ENCODE data around the gene FBXO47. TPM values are rescaled to one million over a fixed set of nuclear protein-coding genes. Genes with fewer than 3 reads are reported as not detected.
A peak's percentile ranks its signal among the peaks of the same experiment; 100 is the strongest.

Gene FBXO47
- total and polyA plus RNA-seq, 7 donors = not detected

GRCh38 chr17:39008633-39009032, 41.4 kb upstream of the FBXO47 start:
- Histone ChIP-seq H3K27ac (no peak overlapping the region), H3K4me3 (no peak overlapping the region), H3K36me3 (no peaks in the 10 kb centered on the region), H3K27me3 (no peaks in the 10 kb centered on the region), H3K9me3 (no peaks in the 10 kb centered on the region), H3K4me1 (peaks cover 0 to 2% (median 0%) of the 10 kb centered on the region in 4 donors)
- TF ChIP-seq EP300 (IDR thresholded peaks at IDR 0.05) = no peak
- TF ChIP-seq POLR2AphosphoS5 (IDR thresholded peaks at IDR 0.05) = no peak
- TF ChIP-seq POLR2A (IDR thresholded peaks at IDR 0.05) = no peak
- TF ChIP-seq, protein P1, sequence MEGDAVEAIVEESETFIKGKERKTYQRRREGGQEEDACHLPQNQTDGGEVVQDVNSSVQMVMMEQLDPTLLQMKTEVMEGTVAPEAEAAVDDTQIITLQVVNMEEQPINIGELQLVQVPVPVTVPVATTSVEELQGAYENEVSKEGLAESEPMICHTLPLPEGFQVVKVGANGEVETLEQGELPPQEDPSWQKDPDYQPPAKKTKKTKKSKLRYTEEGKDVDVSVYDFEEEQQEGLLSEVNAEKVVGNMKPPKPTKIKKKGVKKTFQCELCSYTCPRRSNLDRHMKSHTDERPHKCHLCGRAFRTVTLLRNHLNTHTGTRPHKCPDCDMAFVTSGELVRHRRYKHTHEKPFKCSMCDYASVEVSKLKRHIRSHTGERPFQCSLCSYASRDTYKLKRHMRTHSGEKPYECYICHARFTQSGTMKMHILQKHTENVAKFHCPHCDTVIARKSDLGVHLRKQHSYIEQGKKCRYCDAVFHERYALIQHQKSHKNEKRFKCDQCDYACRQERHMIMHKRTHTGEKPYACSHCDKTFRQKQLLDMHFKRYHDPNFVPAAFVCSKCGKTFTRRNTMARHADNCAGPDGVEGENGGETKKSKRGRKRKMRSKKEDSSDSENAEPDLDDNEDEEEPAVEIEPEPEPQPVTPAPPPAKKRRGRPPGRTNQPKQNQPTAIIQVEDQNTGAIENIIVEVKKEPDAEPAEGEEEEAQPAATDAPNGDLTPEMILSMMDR (IDR thresholded peaks at IDR 0.05) = no peak
- DNase-seq = no peak
- WGBS, 2 donors = 63 to 83% methylated on average over 2 of the region's 2 CpGs
- intact Hi-C loops (cut with DNase I) = no loop called here

DNA sequence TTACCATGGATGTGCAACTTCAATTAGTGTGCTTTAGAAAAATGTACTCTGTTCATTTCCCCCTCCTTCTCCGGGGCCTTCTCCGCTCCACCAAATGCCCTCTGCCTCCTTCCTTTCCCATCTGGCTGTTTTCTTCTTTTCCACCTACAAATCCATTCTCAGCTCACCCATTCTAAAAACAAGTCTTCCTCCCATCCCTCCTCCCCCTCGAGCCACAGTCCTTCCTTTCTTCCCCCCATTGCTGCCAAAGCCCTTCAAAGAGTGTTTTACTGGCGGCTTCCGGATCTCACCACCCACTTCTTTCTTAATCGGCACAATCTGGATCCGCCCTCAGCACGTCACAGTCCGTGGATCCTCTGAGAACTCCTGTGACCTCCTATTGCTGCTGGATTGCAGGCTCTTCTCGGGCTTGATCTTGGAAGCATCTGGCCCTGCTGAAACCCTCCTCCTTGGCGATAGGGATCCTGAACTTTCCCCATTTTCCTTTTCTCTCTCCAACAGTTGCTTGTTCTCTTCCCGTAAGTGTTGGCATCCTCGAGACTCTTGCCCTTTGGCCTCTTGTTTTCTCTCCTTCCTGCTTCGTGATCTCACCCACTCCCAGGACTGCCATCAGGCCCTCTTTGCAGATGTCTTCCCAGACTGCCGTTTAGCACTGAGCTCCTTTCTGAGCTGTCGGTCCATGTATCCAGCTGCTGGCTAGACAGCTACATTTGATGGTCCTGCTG, 36.0 kb upstream of the FBXO47 start:
- TF ChIP-seq POLR2AphosphoS5 (IDR thresholded peaks at IDR 0.05) (peak; percentile 14 to 54 (median 32)), POLR2A (IDR thresholded peaks at IDR 0.05) (no peak)
- Histone ChIP-seq H3K4me3 (peak overlapping the region in 1 of 4 donors; percentile 3), H3K9me3 (no peaks in the 10 kb centered on the region), H3K4me1 (peaks cover 0 to 21% (median 2%) of the 10 kb centered on the region in 4 donors), H3K27ac (peak overlapping the region; percentile 62 to 80 (median 70)), H3K36me3 (no peaks in the 10 kb centered on the region), H3K27me3 (no peaks in the 10 kb centered on the region)
- WGBS, 2 donors = 48 to 56% methylated on average over 16 of the region's 16 CpGs
- intact Hi-C loops (cut with DNase I) = no loop called here
- peak; percentile 94 for DNase-seq

- H3K4me3 ChIP-seq = no peak overlapping the region
- H3K4me1 ChIP-seq = peaks cover 0 to 21% (median 2%) of the 10 kb centered on the region in 4 donors
- H3K36me3 ChIP-seq = no peaks in the 10 kb centered on the region
- H3K27ac ChIP-seq = peak overlapping the region; percentile 62 to 80 (median 70)
- peak; percentile 91 for DNase-seq
- TF ChIP-seq, protein P1 (IDR thresholded peaks at IDR 0.05) = no peak
- TF ChIP-seq POLR2AphosphoS5 (IDR thresholded peaks at IDR 0.05) = peak in 1 of 4 donors; percentile 54
- intact Hi-C loops (cut with DNase I) = no loop called here
- no peaks in the 10 kb centered on the region for H3K27me3 ChIP-seq
- peaks cover 0 to 5% (median 2%) of the 10 kb centered on the region in 4 donors for H3K9me3 ChIP-seq
- 28 to 49% methylated on average over 9 of the region's 9 CpGs for WGBS, 2 donors
Measured at GRCh38 chr17:39001703-39002637, 34.8 kb upstream of the FBXO47 start.

- WGBS, 2 donors = 67% methylated on average over 4 of the region's 4 CpGs
- intact Hi-C loops (cut with DNase I) = no loop called here
- H3K9me3 ChIP-seq = peaks cover 0 to 5% (median 4%) of the 10 kb centered on the region in 4 donors
- DNase-seq = no peak
- no peaks in the 10 kb centered on the region for H3K27me3 ChIP-seq
- no peaks in the 10 kb centered on the region for H3K36me3 ChIP-seq
- peak overlapping the region; percentile 37 to 80 (median 54) for H3K27ac ChIP-seq
- TF ChIP-seq, protein P1 (IDR thresholded peaks at IDR 0.05) = no peak
- no peak for TF ChIP-seq POLR2A (IDR thresholded peaks at IDR 0.05)
- TF ChIP-seq POLR2AphosphoS5 (IDR thresholded peaks at IDR 0.05) = peak in 1 of 4 donors; percentile 12
- no peak overlapping the region for H3K4me3 ChIP-seq
- peaks cover 0 to 21% (median 2%) of the 10 kb centered on the region in 4 donors for H3K4me1 ChIP-seq
Measured at GRCh38 chr17:39000021-39000601, 32.9 kb upstream of the FBXO47 start.

All from sigmoid colon (tissue), 7 donors.